Suprapubic skin (tissue), 4 donors: ENCODE measurements around the gene TMEM236. TPM values are rescaled to one million over a fixed set of nuclear protein-coding genes. Genes with fewer than 3 reads are reported as not detected.

Experiments
- DNase-seq, 2 donors: peaks; one replicate each; pipeline ENCODE4 v3.0.0-alpha.2; 2019; ENCODE audit warnings: low spot score in 2 of 2
- H3K27ac ChIP-seq: fragments of 200-600 bp; sonication (generic); one replicate; pipeline ENCODE4 v1.5.1; 2019
- H3K27me3 ChIP-seq: fragments of 200-600 bp; sonication (generic); one replicate; pipeline ENCODE4 v1.5.1; 2019
- H3K36me3 ChIP-seq: fragments of 200-600 bp; sonication (generic); one replicate; pipeline ENCODE4 v1.5.1; 2019
- H3K4me1 ChIP-seq: fragments of 200-600 bp; sonication (generic); one replicate; pipeline ENCODE4 v1.5.1; 2019
- H3K4me3 ChIP-seq: fragments of 200-600 bp; sonication (generic); one replicate; pipeline ENCODE4 v1.5.1; 2019; ENCODE audit warnings: mild to moderate bottlenecking
- H3K9me3 ChIP-seq: fragments of 200-600 bp; sonication (generic); one replicate; pipeline ENCODE4 v1.5.1; 2019
- EP300 ChIP-seq: sonication (generic); formaldehyde crosslinking; IDR thresholded peaks from one replicate; pipeline ENCODE4 v1.6.1; 2017; ENCODE audit warnings: antibody characterized with exemption
- POLR2A ChIP-seq, 2 donors: fragments of 450-650 bp; IDR thresholded peaks; one replicate each; pipeline ENCODE4 v1.6.1; 2017; ENCODE audit warnings: antibody characterized with exemption in 2 of 2, mild to moderate bottlenecking in 2 of 2, moderate library complexity in 2 of 2
- POLR2AphosphoS5 ChIP-seq, 3 donors: sonication (generic); formaldehyde crosslinking; IDR thresholded peaks; one replicate each; pipeline ENCODE4 v1.6.1; 2017; ENCODE audit warnings: antibody characterized with exemption in 3 of 3
- WGBS: methylation state at CpG from one replicate; pipeline ENCODE4 v1.1.5; 2018; 5-methylcytosine and 5-hydroxymethylcytosine counted together
- total RNA-seq, 4 donors: library from RNA; depleted of rRNA; stranded (reverse); fragments of >200 nt; gene quantifications; one replicate each; pipeline ENCODE4 v1.1.0, GENCODE V29; 2016
- TF ChIP-seq, protein P1 (sequence below), 2 donors: fragments of 200-600 bp in 1 of 2; fragments of 450-650 bp in 1 of 2; sonication (generic) in 1 of 2; IDR thresholded peaks; one replicate each; pipeline ENCODE4 v1.5.1; 2016 to 2019; ENCODE audit warnings: antibody characterized with exemption in 2 of 2, mild to moderate bottlenecking in 1 of 2, moderate library complexity in 1 of 2

TMEM236 gene
- total RNA-seq, 4 donors from 2014 or later: 0.11 to 0.39 (median 0.13) TPM; not detected in 1

DNA sequence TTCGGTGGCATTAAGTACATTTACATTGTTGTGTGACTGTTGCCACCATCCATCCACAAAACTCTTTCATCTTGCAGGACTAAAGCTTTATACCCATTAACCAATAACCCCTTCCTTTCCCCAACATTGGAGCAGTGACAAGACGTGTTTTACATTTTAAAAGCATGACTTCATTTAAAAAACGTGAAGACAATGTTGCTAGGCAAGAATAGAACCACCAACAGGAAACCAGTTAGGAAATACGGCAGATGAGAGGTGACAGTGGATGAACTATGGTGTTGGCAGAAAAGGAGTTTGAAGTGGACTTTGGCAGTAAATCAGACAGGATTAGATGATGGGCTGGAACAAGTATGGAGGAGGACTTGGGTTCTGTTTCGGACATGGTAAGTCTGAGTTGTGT, 17.0 kb downstream of the TMEM236 start:
- Histone ChIP-seq H3K9me3 (no peaks in the 10 kb centered on the region), H3K4me1 (no peaks in the 10 kb centered on the region), H3K27me3 (no peaks in the 10 kb centered on the region), H3K36me3 (no peaks in the 10 kb centered on the region), H3K27ac (no peak overlapping the region), H3K4me3 (no peak overlapping the region)
- no peak for TF ChIP-seq EP300
- TF ChIP-seq, protein P1, sequence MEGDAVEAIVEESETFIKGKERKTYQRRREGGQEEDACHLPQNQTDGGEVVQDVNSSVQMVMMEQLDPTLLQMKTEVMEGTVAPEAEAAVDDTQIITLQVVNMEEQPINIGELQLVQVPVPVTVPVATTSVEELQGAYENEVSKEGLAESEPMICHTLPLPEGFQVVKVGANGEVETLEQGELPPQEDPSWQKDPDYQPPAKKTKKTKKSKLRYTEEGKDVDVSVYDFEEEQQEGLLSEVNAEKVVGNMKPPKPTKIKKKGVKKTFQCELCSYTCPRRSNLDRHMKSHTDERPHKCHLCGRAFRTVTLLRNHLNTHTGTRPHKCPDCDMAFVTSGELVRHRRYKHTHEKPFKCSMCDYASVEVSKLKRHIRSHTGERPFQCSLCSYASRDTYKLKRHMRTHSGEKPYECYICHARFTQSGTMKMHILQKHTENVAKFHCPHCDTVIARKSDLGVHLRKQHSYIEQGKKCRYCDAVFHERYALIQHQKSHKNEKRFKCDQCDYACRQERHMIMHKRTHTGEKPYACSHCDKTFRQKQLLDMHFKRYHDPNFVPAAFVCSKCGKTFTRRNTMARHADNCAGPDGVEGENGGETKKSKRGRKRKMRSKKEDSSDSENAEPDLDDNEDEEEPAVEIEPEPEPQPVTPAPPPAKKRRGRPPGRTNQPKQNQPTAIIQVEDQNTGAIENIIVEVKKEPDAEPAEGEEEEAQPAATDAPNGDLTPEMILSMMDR (IDR thresholded peaks at IDR 0.05): no peak
- no peak for TF ChIP-seq POLR2A (IDR thresholded peaks at IDR 0.05)
- no peak for TF ChIP-seq POLR2AphosphoS5 (IDR thresholded peaks at IDR 0.05)
- no peak for DNase-seq
- WGBS: 51% methylated on average over 5 of the region's 5 CpGs

DNA sequence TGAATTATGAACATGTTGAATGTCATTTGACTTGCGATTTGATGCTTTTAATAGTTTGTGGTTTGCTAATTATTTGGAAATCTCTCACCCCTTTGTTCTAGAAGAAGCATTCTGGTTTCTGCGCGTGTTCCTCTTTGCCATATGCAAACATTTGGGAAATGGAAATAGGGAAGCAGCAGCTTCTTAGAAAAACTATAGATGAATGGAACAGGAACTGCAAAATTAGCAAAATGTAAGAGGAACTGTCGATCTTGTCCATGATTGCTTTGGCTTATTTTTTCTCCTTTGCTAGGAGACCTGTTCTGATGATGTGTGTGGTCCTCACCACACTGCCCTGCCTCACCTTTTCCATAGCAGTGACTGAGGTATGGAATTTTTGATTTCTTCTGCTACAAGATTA, 19.0 kb downstream of the TMEM236 start:
- DNase-seq: no peak
- no peaks in the 10 kb centered on the region for H3K9me3 ChIP-seq
- H3K27me3 ChIP-seq: no peaks in the 10 kb centered on the region
- no peaks in the 10 kb centered on the region for H3K4me1 ChIP-seq
- 76% methylated on average over 4 of the region's 4 CpGs for WGBS
- H3K4me3 ChIP-seq: no peak overlapping the region
- H3K36me3 ChIP-seq: no peaks in the 10 kb centered on the region
- TF ChIP-seq, protein P1 (IDR thresholded peaks at IDR 0.05): no peak
- TF ChIP-seq POLR2AphosphoS5 (IDR thresholded peaks at IDR 0.05) (no peak), POLR2A (IDR thresholded peaks at IDR 0.05) (no peak), EP300 (no peak)
- no peak overlapping the region for H3K27ac ChIP-seq

DNA sequence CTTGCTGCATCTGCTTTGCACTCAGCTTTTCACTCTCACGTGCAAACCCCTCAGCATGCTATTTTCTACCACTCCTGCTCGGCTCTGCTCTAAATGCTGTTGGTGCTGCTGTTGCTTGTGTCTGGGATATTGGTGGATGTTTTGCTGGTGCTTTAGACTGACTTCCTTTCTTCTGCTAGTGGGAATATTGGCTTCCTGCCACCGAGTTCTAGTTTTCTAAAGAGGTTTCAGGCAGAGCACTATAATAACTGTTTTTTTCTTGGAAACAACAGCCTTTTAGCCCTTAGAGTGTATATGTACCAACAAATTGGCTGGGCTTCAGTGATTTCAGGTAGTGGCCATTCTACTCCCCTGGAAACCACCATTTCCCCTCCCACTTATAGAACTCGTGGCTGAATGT, 27.8 kb downstream of the TMEM236 start:
- Histone ChIP-seq H3K9me3 (no peaks in the 10 kb centered on the region), H3K4me3 (no peak overlapping the region), H3K27me3 (no peaks in the 10 kb centered on the region), H3K27ac (no peak overlapping the region), H3K36me3 (no peaks in the 10 kb centered on the region), H3K4me1 (peaks cover 10% of the 10 kb centered on the region)
- DNase-seq: no peak
- WGBS: 35% methylated on average over 4 of the region's 4 CpGs
- TF ChIP-seq EP300 (no peak), POLR2AphosphoS5 (IDR thresholded peaks at IDR 0.05) (no peak), POLR2A (IDR thresholded peaks at IDR 0.05) (no peak)
- TF ChIP-seq, protein P1 (IDR thresholded peaks at IDR 0.05): no peak

DNA sequence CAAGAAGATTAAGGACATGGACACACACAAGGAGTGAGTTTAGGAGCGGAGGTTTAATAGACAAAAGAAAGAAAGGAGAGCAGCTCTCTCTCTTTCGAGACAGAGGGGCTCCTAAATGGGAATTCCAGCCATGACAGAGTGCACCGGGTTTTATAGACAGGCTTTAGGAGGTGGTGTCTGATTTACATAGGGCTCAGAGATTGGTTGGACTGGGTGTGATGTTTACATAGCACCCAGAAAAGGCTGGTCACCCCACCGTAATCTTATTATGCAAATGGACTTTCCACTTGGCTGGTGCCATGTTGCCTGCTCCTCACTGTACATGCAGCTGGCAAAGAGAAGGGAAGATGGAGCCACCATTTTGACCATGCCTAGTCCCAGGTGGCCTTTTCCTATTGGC, 28.7 kb downstream of the TMEM236 start:
- no peak overlapping the region for H3K27ac ChIP-seq
- H3K9me3 ChIP-seq: no peaks in the 10 kb centered on the region
- WGBS: 86% methylated on average over 4 of the region's 4 CpGs
- H3K4me1 ChIP-seq: peaks cover 10% of the 10 kb centered on the region
- no peaks in the 10 kb centered on the region for H3K36me3 ChIP-seq
- H3K27me3 ChIP-seq: no peaks in the 10 kb centered on the region
- TF ChIP-seq, protein P1 (IDR thresholded peaks at IDR 0.05): no peak
- TF ChIP-seq EP300: no peak
- no peak for TF ChIP-seq POLR2A (IDR thresholded peaks at IDR 0.05)
- no peak for TF ChIP-seq POLR2AphosphoS5 (IDR thresholded peaks at IDR 0.05)
- DNase-seq: no peak
- H3K4me3 ChIP-seq: no peak overlapping the region

DNA sequence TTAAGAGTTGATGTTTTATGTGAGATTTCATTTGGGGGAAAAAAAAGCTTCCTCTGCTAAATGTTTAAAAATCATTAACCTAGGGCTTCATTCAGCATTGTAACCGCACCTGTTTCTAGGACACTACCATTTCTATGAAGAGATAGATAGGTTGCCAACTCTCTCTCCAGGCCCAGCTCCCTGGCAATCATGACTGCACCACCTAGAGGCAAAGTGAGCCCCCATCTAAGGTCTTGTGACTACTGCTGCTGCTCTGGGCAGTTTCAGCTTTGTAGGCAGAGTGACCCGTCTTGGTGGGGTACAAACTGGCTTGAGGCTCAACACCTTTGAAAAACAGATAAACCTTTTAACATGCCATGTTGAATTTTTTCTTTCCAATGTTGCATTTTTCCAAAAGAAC, 29.9 kb downstream of the TMEM236 start:
- Histone ChIP-seq H3K4me1 (peaks cover 10% of the 10 kb centered on the region), H3K27me3 (no peaks in the 10 kb centered on the region), H3K4me3 (no peak overlapping the region), H3K9me3 (no peaks in the 10 kb centered on the region), H3K27ac (no peak overlapping the region), H3K36me3 (no peaks in the 10 kb centered on the region)
- WGBS: 89% methylated on average over 2 of the region's 2 CpGs
- no peak for TF ChIP-seq POLR2A (IDR thresholded peaks at IDR 0.05)
- no peak for TF ChIP-seq EP300
- TF ChIP-seq POLR2AphosphoS5 (IDR thresholded peaks at IDR 0.05): no peak
- TF ChIP-seq, protein P1 (IDR thresholded peaks at IDR 0.05): no peak
- DNase-seq: no peak
